Vagina (tissue), 2 donors: ENCODE measurements around the gene KRTAP5-5. TPM values are rescaled to one million over a fixed set of nuclear protein-coding genes. Genes with fewer than 3 reads are reported as not detected.
"Not testable (repeated sequence)": the region's sequence is repeated elsewhere in the genome, so short reads cannot be mapped to it uniquely, and the experiment has no call there.

ENCODE experiments used
- DNase-seq, 2 donors: peaks; one replicate each; pipeline ENCODE4 v3.0.0-alpha.2; 2017; ENCODE audit errors: extremely low spot score in 2 of 2
- H3K27ac ChIP-seq: fragments of 200-600 bp; sonication (generic); one replicate; pipeline ENCODE4 v1.5.1; 2019
- H3K27me3 ChIP-seq: fragments of 200-600 bp; sonication (generic); one replicate; pipeline ENCODE4 v1.5.1; 2019
- H3K36me3 ChIP-seq, 2 donors: fragments of 200-600 bp; sonication (generic); one replicate each; pipeline ENCODE4 v1.5.1; 2017 to 2019
- H3K4me1 ChIP-seq: fragments of 200-600 bp; sonication (generic); one replicate; pipeline ENCODE4 v1.5.1; 2019
- H3K4me3 ChIP-seq, 2 donors: fragments of 200-600 bp; sonication (generic); 1 replicate in 1 of 2; 2 replicates in 1 of 2; pipeline ENCODE4 v1.5.1; 2016 to 2019
- H3K9me3 ChIP-seq: fragments of 200-600 bp; sonication (generic); one replicate; pipeline ENCODE4 v1.5.1; 2019
- POLR2A ChIP-seq, 2 donors: fragments of 450-650 bp; IDR thresholded peaks; one replicate each; pipeline ENCODE4 v1.6.1; 2017; ENCODE audit warnings: antibody characterized with exemption in 2 of 2, mild to moderate bottlenecking in 2 of 2, moderate library complexity in 2 of 2
- POLR2AphosphoS5 ChIP-seq, 2 donors: sonication (generic); formaldehyde crosslinking; IDR thresholded peaks; one replicate each; pipeline ENCODE4 v1.9.0; 2017; ENCODE audit warnings: antibody characterized with exemption in 2 of 2, mild to moderate bottlenecking in 2 of 2, low read depth in 1 of 2; ENCODE audit not compliant: insufficient read depth in 1 of 2
- intact Hi-C: fragments of 100-400 bp; cut with DNase I; formaldehyde crosslinking; loops from one replicate; pipeline ENCODE4 v1.15.1; 2023
- total RNA-seq: library from RNA; depleted of rRNA; stranded (reverse); fragments of >200 nt; gene quantifications from one replicate; pipeline ENCODE4 v1.2.3, GENCODE V29; 2016
- TF ChIP-seq, protein P1 (sequence below), 3 experiments: fragments of 450-650 bp in 2 of 3; fragments of 200-600 bp in 1 of 3; sonication (generic) in 1 of 3; IDR thresholded peaks; one replicate each; pipeline ENCODE4 v1.5.1; 2017 to 2019; ENCODE audit warnings: antibody characterized with exemption in 3 of 3, mild to moderate bottlenecking in 2 of 3, moderate library complexity in 2 of 3

KRTAP5-5 gene
- total RNA-seq, 1 donor from 2014 or later, result not detected

DNA sequence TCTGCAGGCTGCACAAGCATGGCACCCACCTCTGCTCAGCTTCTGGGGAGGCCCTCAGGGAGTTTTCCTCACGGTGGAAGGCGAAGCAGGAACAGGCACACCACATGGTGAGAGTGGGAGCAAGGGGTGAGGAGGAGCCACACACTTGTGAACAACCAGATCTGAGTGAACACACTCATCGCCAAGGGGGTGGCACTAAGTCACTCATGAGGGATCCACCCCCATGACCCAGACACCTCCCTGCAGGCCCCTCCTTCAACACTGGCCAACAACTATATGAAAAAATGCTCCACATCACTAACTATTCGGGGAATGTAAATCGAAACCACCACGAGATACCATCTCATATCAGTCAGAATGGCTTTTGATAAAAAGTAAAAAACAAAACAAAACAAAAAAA is 30.8 kb upstream of the KRTAP5-5 start:
- no peak for DNase-seq
- Histone ChIP-seq H3K27me3 (no peaks in the 10 kb centered on the region), H3K4me1 (no peaks in the 10 kb centered on the region), H3K4me3 (no peak overlapping the region), H3K9me3 (no peaks in the 10 kb centered on the region), H3K36me3 (no peaks in the 10 kb centered on the region), H3K27ac (no peak overlapping the region)
- intact Hi-C loops, result no loop called here
- TF ChIP-seq POLR2A (IDR thresholded peaks at IDR 0.05), result no peak
- TF ChIP-seq, protein P1, sequence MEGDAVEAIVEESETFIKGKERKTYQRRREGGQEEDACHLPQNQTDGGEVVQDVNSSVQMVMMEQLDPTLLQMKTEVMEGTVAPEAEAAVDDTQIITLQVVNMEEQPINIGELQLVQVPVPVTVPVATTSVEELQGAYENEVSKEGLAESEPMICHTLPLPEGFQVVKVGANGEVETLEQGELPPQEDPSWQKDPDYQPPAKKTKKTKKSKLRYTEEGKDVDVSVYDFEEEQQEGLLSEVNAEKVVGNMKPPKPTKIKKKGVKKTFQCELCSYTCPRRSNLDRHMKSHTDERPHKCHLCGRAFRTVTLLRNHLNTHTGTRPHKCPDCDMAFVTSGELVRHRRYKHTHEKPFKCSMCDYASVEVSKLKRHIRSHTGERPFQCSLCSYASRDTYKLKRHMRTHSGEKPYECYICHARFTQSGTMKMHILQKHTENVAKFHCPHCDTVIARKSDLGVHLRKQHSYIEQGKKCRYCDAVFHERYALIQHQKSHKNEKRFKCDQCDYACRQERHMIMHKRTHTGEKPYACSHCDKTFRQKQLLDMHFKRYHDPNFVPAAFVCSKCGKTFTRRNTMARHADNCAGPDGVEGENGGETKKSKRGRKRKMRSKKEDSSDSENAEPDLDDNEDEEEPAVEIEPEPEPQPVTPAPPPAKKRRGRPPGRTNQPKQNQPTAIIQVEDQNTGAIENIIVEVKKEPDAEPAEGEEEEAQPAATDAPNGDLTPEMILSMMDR (IDR thresholded peaks at IDR 0.05), result no peak

DNA sequence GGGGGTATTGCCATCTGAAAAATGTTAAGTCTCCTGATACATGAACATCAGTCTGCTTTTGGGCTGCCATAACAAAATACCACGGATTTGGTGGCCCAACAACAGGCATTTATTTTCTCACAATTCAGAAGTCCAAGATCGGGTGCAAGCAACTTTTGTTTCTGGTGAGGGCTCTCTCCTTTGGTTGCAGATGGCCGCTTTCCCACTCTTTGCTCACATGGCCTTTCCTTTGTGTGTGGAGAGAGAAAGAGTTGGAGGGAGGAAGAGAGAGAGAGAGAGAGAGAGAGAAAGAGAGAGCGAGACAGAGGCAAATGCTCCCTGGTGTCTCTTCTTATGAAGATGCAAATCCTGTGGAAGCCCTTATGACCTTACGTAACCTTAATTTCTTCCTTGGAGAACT is 28.9 kb upstream of the KRTAP5-5 start:
- H3K27me3 ChIP-seq, result no peaks in the 10 kb centered on the region
- intact Hi-C loops, result no loop called here
- no peak for DNase-seq

DNA sequence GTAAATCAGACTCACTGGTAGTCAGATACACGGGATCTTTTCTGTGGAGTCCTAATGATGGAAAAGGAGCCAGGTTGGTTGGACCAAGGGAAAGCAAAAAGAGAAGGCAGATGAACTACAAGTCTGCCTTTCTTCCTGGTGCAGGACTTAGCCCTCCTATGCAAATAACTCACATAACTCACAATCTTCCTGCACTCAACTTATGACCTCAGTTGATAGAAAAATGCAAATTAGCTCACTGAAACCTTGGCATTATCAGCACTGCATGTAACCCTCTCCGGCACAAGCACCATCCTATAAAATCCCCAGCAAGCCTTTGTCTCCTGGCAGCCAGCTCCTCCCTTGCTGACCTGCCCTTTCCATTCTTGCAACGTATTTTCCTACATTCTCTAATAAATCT is 27.9 kb upstream of the KRTAP5-5 start:
- H3K36me3 ChIP-seq, H3K4me1 ChIP-seq, H3K27me3 ChIP-seq, H3K4me3 ChIP-seq, DNase-seq, H3K27ac ChIP-seq, intact Hi-C loops, H3K9me3 ChIP-seq: not testable (repeated sequence)

More for the DNA sequence above, 28.9 kb upstream of the KRTAP5-5 start:
- Histone ChIP-seq H3K9me3 (no peaks in the 10 kb centered on the region), H3K4me1 (no peaks in the 10 kb centered on the region), H3K4me3 (no peak overlapping the region), H3K36me3 (no peaks in the 10 kb centered on the region), H3K27ac (no peak overlapping the region)
- TF ChIP-seq POLR2AphosphoS5 (IDR thresholded peaks at IDR 0.05; ENCODE audit: insufficient read depth in 1 of 2, low read depth in 1 of 2), result no peak
- TF ChIP-seq, protein P1 (IDR thresholded peaks at IDR 0.05), result no peak
- TF ChIP-seq POLR2A (IDR thresholded peaks at IDR 0.05), result no peak

DNA sequence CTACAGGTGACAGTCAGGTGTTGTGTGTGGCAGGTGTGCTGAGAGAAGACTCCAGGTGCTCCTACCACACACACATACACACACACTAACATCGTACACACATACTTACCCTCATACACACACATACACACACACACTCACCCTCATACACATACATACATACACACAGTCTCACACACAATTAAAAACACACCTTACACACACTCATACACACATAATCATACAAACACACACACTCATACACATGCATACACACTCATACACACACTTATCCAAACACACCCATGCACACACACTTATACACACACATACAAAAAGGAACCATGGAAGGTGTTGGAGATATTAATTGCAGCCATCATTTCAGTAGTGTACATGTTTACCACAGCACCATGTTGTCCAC is 25.9 kb upstream of the KRTAP5-5 start:
- no peak overlapping the region for H3K4me3 ChIP-seq
- H3K4me1 ChIP-seq, result no peaks in the 10 kb centered on the region
- TF ChIP-seq POLR2AphosphoS5 (IDR thresholded peaks at IDR 0.05; ENCODE audit: insufficient read depth in 1 of 2, low read depth in 1 of 2), result no peak
- TF ChIP-seq, protein P1 (IDR thresholded peaks at IDR 0.05), result no peak
- no peak for TF ChIP-seq POLR2A (IDR thresholded peaks at IDR 0.05)
- intact Hi-C loops, result no loop called here
- H3K9me3 ChIP-seq, result no peaks in the 10 kb centered on the region
- no peaks in the 10 kb centered on the region for H3K36me3 ChIP-seq
- DNase-seq, result no peak
- no peak overlapping the region for H3K27ac ChIP-seq
- H3K27me3 ChIP-seq, result no peaks in the 10 kb centered on the region

DNA sequence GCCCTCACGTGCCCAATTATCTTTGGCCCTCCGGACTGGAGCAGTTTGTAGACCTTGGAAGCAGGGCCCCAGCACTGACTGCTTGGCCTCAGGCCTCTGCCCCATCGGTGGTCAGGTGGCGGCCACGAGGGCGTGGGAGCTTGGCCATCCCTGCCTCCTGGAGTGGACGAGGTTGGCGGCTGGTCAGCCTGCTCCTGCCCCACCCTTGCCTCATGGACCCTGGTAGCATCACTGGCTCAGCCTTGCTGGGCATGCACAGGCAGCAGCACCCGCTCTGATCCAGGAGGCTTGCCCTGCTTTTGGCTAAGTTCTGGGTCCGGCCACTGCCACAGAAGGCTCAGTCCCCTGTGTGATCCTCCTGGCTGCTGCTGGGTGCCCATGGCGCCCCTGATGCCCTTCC is 25.4 kb upstream of the KRTAP5-5 start:
- Histone ChIP-seq H3K36me3 (no peaks in the 10 kb centered on the region), H3K4me3 (no peak overlapping the region), H3K27ac (no peak overlapping the region), H3K9me3 (no peaks in the 10 kb centered on the region), H3K4me1 (no peaks in the 10 kb centered on the region), H3K27me3 (no peaks in the 10 kb centered on the region)
- intact Hi-C loops, result no loop called here
- DNase-seq, result no peak
- TF ChIP-seq, protein P1 (IDR thresholded peaks at IDR 0.05), result no peak
- TF ChIP-seq POLR2A (IDR thresholded peaks at IDR 0.05), result no peak
- TF ChIP-seq POLR2AphosphoS5 (IDR thresholded peaks at IDR 0.05; ENCODE audit: insufficient read depth in 1 of 2, low read depth in 1 of 2), result no peak

DNA sequence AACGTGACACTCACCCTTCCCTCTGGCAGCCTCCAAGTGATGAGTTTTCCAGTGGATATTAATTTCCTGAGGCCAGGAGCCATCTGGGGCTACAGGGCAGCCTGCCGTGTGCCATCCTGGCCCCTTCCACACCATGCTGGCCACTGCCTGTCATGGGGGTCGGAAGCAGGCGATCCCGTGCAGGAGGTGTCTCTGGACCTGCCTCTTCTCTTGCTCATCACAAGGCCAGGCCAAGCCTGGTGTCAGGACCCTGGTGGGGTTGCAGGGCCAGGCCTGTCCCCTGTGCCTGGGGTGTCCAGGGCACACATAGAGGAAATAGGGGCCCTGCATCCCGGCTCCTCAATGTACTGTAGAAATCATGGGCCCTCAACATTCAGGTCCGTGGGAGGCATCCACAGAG is 24.9 kb upstream of the KRTAP5-5 start:
- intact Hi-C loops, result no loop called here
- no peaks in the 10 kb centered on the region for H3K27me3 ChIP-seq

DNA sequence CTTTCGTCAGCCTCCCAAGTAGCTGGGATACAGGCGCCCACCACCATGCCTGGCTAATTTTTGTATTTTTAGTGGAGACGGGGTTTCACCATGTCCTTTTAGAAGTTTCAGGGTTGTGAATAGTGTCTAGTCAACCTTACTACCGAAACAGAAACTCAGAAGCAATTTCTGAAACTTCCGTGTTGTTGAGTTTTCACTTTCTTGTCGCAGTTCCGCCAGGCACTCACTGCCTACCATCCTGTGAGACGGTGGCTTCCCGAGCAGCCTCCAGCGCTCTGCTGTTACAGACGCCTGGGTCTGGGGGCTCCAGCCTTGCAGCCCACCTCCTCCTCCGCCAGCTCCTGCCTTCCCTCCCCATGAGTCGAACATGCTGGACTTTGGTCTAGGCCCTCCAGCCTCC is 23.7 kb upstream of the KRTAP5-5 start:
- DNase-seq, H3K4me3 ChIP-seq, H3K27me3 ChIP-seq, intact Hi-C loops, H3K36me3 ChIP-seq, H3K4me1 ChIP-seq, H3K27ac ChIP-seq, H3K9me3 ChIP-seq: not testable (repeated sequence)

More for the DNA sequence above, 24.9 kb upstream of the KRTAP5-5 start:
- no peak for DNase-seq
- Histone ChIP-seq H3K9me3 (no peaks in the 10 kb centered on the region), H3K4me1 (no peaks in the 10 kb centered on the region), H3K4me3 (no peak overlapping the region), H3K36me3 (no peaks in the 10 kb centered on the region), H3K27ac (no peak overlapping the region)
- TF ChIP-seq, protein P1 (IDR thresholded peaks at IDR 0.05), result no peak
- no peak for TF ChIP-seq POLR2A (IDR thresholded peaks at IDR 0.05)
- no peak for TF ChIP-seq POLR2AphosphoS5 (IDR thresholded peaks at IDR 0.05; ENCODE audit: insufficient read depth in 1 of 2, low read depth in 1 of 2)

DNA sequence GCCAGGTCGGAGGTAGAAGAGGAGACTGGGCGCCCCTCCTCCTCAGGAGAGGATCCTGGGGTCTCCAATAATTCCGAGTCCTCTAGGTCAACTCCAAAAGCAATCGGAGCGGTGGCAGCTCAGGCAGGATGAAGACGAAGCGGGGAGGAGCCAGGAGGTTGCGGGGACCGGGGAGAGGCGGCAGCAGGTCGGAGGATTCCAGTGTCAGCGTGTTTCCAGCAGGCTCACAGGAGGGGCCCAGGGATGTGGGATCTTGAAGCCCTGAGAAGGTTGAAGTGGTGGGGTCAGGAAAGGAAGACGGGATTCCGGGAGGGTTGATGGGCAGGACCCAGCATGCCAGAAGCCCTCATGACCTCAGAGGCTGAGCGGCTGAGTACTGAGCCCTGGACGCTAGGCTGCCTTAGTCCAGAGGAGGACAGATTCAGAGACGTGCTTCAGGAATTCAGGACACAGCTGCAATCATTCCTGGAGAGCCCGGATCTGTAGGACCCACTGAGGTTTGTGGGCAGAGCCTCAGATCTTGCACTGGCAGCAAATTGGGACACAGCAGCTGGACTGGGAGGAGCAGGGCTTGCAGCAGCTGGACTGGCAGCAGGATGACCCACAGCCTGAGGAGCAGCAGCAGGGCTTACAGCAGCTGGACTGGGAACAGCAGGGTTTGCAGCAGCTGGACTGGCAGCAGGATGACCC is 22.3 kb upstream of the KRTAP5-5 start:
- H3K27ac ChIP-seq, H3K36me3 ChIP-seq, H3K4me3 ChIP-seq, DNase-seq, intact Hi-C loops, H3K9me3 ChIP-seq, H3K4me1 ChIP-seq, H3K27me3 ChIP-seq: not testable (repeated sequence)
